Measurements from ENCODE around the gene ANKRD66.
A peak's percentile ranks its signal among the peaks of the same experiment; 100 is the strongest.

The ANKRD66 gene

DNA sequence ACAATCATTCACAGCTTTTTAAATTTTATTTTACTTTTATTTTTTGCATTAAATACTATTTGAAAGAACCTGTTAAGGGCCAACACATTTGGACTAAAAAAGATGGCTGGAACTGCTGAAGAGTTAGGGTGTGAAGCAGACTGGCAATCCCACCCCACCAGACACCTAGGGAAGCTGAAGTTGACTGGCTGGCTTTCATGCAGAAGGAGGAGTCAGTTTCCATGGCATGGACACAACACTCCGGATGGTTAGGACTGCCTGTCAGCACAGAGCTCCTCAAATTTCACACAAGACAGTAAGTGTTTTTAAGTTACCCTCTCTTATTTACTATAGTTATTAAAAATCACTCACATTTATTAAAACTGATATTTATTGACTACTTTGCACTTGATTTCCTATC is at the start of gene ANKRD66:
ANKRD66 (plus strand) TSS at position 238 of the 400 bp plus-strand sequence. CDS start 5,016 bp downstream, outside the sequence.
- Mint-ChIP-seq H3K27me3 (peaks cover 8% of the 10 kb centered on the region), H3K4me3 (no peak within 1 kb of the TSS), H3K4me1 (no peaks in the 10 kb centered on the region), H3K9me3 (peaks cover 2% of the 10 kb centered on the region), H3K36me3 (no peaks in the 10 kb centered on the region), H3K27ac (no peak within 1 kb of the TSS)
- DNase-seq (ENCODE audit: low spot score in 2 of 2): no peak
- ATAC-seq (ENCODE audit: low read depth): no peak

GRCh38 chr6:46699970-46700369 is 46.8 kb upstream of the ANKRD66 start:
- Mint-ChIP-seq H3K27me3 (no peaks in the 10 kb centered on the region), H3K9me3 (no peaks in the 10 kb centered on the region)

DNA sequence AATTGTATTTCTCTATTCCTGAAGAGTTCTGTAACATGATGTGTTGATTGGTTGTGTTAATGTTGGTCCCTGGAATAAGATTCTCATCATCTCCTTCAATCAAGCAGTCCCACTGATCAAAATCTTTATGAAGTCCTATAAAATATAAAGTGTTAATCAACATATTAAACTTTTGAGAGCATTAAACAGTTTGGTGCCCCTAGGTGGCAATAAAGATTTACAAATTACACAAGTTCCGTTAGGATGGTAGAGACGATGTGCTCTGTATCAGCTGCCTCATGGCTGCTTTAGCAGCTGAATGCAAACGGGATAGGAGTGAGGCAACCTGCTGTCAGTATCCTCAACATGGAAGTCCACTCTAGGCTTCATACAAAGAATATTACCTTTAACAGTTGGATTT is 42.2 kb upstream of the ANKRD66 start:
- no peak for DNase-seq (ENCODE audit: low spot score in 2 of 2)
- no peak overlapping the region for H3K4me3 Mint-ChIP-seq
- H3K4me1 Mint-ChIP-seq: no peaks in the 10 kb centered on the region

More at GRCh38 chr6:46699970-46700369, 46.8 kb upstream of the ANKRD66 start:
- Mint-ChIP-seq H3K4me3 (no peak overlapping the region), H3K36me3 (no peaks in the 10 kb centered on the region), H3K27ac (no peak overlapping the region), H3K4me1 (no peaks in the 10 kb centered on the region)
- DNase-seq (ENCODE audit: low spot score in 2 of 2) (no peak), ATAC-seq (ENCODE audit: low read depth) (no peak)

GRCh38 chr6:46706464-46706863 is 40.3 kb upstream of the ANKRD66 start:
- peaks cover 8% of the 10 kb centered on the region for H3K27me3 Mint-ChIP-seq
- H3K27ac Mint-ChIP-seq: no peak overlapping the region
- H3K36me3 Mint-ChIP-seq: no peaks in the 10 kb centered on the region
- ATAC-seq (ENCODE audit: low read depth) (no peak), DNase-seq (ENCODE audit: low spot score in 2 of 2) (no peak)
- H3K4me3 Mint-ChIP-seq: no peak overlapping the region
- H3K4me1 Mint-ChIP-seq: no peaks in the 10 kb centered on the region
- no peaks in the 10 kb centered on the region for H3K9me3 Mint-ChIP-seq

More for the DNA sequence above, 42.2 kb upstream of the ANKRD66 start:
- no peaks in the 10 kb centered on the region for H3K36me3 Mint-ChIP-seq
- no peak for ATAC-seq (ENCODE audit: low read depth)
- H3K27me3 Mint-ChIP-seq: peaks cover 5% of the 10 kb centered on the region
- no peak overlapping the region for H3K27ac Mint-ChIP-seq
- no peaks in the 10 kb centered on the region for H3K9me3 Mint-ChIP-seq

DNA sequence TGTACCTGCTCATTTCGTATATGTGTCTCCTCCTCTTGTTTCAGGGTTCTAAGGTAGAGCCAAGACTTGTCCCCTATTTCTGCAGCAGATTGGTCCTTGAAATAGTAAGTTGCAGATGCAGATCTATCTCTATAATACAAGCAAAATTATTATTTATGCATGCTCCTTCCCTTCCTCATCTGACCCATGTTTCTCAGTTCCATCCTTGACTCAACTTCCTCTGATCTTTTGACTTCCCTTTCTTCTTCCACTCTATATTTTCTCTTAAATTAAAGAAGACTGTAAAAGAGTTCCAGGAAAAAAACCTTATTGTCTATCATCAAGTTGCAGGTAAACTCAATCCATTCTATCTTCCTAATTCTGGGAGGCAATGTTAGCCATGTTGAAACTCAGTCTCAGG is 35.2 kb upstream of the ANKRD66 start:
- peaks cover 4% of the 10 kb centered on the region for H3K27me3 Mint-ChIP-seq
- no peak for DNase-seq (ENCODE audit: low spot score in 2 of 2)

GRCh38 chr6:46715141-46715540 is 31.6 kb upstream of the ANKRD66 start:
- Mint-ChIP-seq H3K27me3 (peaks cover 9% of the 10 kb centered on the region), H3K36me3 (no peaks in the 10 kb centered on the region), H3K4me1 (no peaks in the 10 kb centered on the region), H3K27ac (no peak overlapping the region), H3K9me3 (no peaks in the 10 kb centered on the region), H3K4me3 (no peak overlapping the region)
- ATAC-seq (ENCODE audit: low read depth): no peak
- no peak for DNase-seq (ENCODE audit: low spot score in 2 of 2)

More for the DNA sequence above, 35.2 kb upstream of the ANKRD66 start:
- ATAC-seq (ENCODE audit: low read depth): no peak
- no peak overlapping the region for H3K27ac Mint-ChIP-seq
- no peaks in the 10 kb centered on the region for H3K36me3 Mint-ChIP-seq
- H3K4me3 Mint-ChIP-seq: no peak overlapping the region
- no peaks in the 10 kb centered on the region for H3K4me1 Mint-ChIP-seq
- H3K9me3 Mint-ChIP-seq: no peaks in the 10 kb centered on the region

GRCh38 chr6:46719099-46719498 is 27.6 kb upstream of the ANKRD66 start:
- no peak for DNase-seq (ENCODE audit: low spot score in 2 of 2)
- Mint-ChIP-seq H3K9me3 (no peaks in the 10 kb centered on the region), H3K27me3 (peaks cover 14% of the 10 kb centered on the region), H3K4me3 (no peak overlapping the region), H3K27ac (no peak overlapping the region), H3K4me1 (no peaks in the 10 kb centered on the region), H3K36me3 (no peaks in the 10 kb centered on the region)
- no peak for ATAC-seq (ENCODE audit: low read depth)

DNA sequence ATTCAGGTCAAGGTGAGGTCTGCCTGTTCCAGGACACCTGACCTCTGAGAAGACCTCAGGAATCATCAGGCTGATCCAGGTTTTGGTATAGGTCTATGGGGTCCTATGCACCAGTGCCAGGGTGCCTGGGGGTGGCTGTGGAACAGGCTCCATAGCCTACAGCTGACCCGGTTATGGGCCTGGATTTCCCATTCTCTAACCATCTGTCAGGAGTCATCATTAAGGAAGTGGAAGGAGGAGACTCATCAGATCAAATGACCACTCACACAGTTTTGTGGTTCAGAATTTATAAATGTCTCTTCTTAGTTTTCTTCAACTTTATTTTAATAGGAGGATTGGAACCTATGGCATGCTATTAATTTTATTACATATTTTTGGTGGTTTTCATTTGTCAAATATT is 26.3 kb upstream of the ANKRD66 start:
- H3K36me3 Mint-ChIP-seq: no peaks in the 10 kb centered on the region
- ATAC-seq (ENCODE audit: low read depth) (no peak), DNase-seq (ENCODE audit: low spot score in 2 of 2) (no peak)
- peaks cover 20% of the 10 kb centered on the region for H3K27me3 Mint-ChIP-seq
- no peak overlapping the region for H3K27ac Mint-ChIP-seq
- H3K4me1 Mint-ChIP-seq: no peaks in the 10 kb centered on the region
- no peak overlapping the region for H3K4me3 Mint-ChIP-seq
- H3K9me3 Mint-ChIP-seq: no peaks in the 10 kb centered on the region

GRCh38 chr6:46729787-46730326 is 16.9 kb upstream of the ANKRD66 start:
- ATAC-seq (ENCODE audit: low read depth): no peak
- Mint-ChIP-seq H3K27ac (no peak overlapping the region), H3K4me1 (peaks cover 6% of the 10 kb centered on the region), H3K9me3 (no peaks in the 10 kb centered on the region), H3K36me3 (no peaks in the 10 kb centered on the region), H3K4me3 (no peak overlapping the region), H3K27me3 (peaks cover 16% of the 10 kb centered on the region)
- DNase-seq (ENCODE audit: low spot score in 2 of 2): no peak

GRCh38 chr6:46730921-46731461 is 15.7 kb upstream of the ANKRD66 start:
- Mint-ChIP-seq H3K27me3 (peaks cover 17% of the 10 kb centered on the region), H3K4me1 (peaks cover 6% of the 10 kb centered on the region)

DNA sequence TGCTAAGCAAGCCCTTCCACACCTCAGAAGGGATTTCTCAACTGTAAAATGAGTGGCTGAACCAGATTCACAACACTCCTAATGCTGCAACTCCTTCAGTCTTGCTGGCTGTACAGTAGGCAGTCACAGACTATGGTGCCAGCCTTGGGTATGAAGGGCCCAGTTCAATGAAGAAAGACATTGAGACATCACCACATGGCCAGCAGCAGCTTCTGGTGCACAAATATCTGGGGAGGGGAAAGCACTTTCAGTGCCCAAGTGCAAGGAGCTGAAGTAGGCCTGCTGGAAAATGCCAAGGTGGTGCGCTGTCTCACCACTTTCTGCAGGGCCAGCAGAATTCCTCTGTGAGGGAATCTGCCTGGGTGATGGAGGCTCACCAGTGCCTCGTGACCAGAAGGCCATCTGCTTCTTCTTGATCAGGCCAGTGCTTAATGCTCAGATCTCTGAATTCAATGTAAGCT is 13.4 kb upstream of the ANKRD66 start:
- Mint-ChIP-seq H3K9me3 (no peaks in the 10 kb centered on the region), H3K4me3 (peak overlapping the region; percentile 40), H3K27me3 (peaks cover 21% of the 10 kb centered on the region), H3K27ac (no peak overlapping the region), H3K36me3 (no peaks in the 10 kb centered on the region), H3K4me1 (peaks cover 6% of the 10 kb centered on the region)
- no peak for DNase-seq (ENCODE audit: low spot score in 2 of 2)
- no peak for ATAC-seq (ENCODE audit: low read depth)

More at GRCh38 chr6:46730921-46731461, 15.7 kb upstream of the ANKRD66 start:
- no peaks in the 10 kb centered on the region for H3K9me3 Mint-ChIP-seq
- DNase-seq (ENCODE audit: low spot score in 2 of 2) (no peak), ATAC-seq (ENCODE audit: low read depth) (no peak)
- no peaks in the 10 kb centered on the region for H3K36me3 Mint-ChIP-seq
- H3K27ac Mint-ChIP-seq: no peak overlapping the region
- H3K4me3 Mint-ChIP-seq: no peak overlapping the region

GRCh38 chr6:46734867-46735719 is 11.6 kb upstream of the ANKRD66 start, which contains the start of gene PLA2G7:
Gene PLA2G7 (minus strand): TSS chr6:46735375. CDS start chr6:46722891, 12,484 bp downstream.
- peak within 1 kb of the TSS; percentile 72 for H3K4me3 Mint-ChIP-seq
- no peak within 1 kb of the TSS for H3K27ac Mint-ChIP-seq
- ATAC-seq (ENCODE audit: low read depth): no peak
- DNase-seq (ENCODE audit: low spot score in 2 of 2): no peak
- H3K4me1 Mint-ChIP-seq: peaks cover 6% of the 10 kb centered on the region
- H3K9me3 Mint-ChIP-seq: no peaks in the 10 kb centered on the region
- no peaks in the 10 kb centered on the region for H3K36me3 Mint-ChIP-seq
- H3K27me3 Mint-ChIP-seq: peaks cover 23% of the 10 kb centered on the region

GRCh38 chr6:46735720-46736031 is 11.1 kb upstream of the ANKRD66 start:
- peaks cover 6% of the 10 kb centered on the region for H3K4me1 Mint-ChIP-seq
- no peak overlapping the region for H3K4me3 Mint-ChIP-seq
- peaks cover 23% of the 10 kb centered on the region for H3K27me3 Mint-ChIP-seq
- DNase-seq (ENCODE audit: low spot score in 2 of 2) (no peak), ATAC-seq (ENCODE audit: low read depth) (no peak)
- no peaks in the 10 kb centered on the region for H3K36me3 Mint-ChIP-seq
- no peaks in the 10 kb centered on the region for H3K9me3 Mint-ChIP-seq
- no peak overlapping the region for H3K27ac Mint-ChIP-seq

DNA sequence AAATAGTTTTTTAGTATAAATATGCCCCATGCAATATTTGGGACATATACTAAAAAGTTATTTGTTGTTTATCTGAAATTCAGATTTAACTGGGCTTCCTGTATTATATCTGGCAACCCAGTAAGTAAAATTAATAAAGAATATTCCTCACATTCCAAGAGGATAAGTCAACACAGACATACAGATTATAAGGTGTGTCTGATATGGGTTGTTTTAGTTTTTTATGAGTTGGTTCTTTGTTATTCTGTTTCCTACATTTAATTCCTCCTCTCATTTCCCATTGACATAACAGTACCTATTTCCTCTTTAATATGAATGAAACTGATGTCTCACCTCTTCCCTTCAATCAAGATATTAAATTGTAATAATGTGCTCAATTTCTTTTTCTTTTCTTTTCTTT is 9.8 kb upstream of the ANKRD66 start:
- no peaks in the 10 kb centered on the region for H3K9me3 Mint-ChIP-seq
- peaks cover 6% of the 10 kb centered on the region for H3K4me1 Mint-ChIP-seq
- no peaks in the 10 kb centered on the region for H3K36me3 Mint-ChIP-seq
- ATAC-seq (ENCODE audit: low read depth) (no peak), DNase-seq (ENCODE audit: low spot score in 2 of 2) (no peak)
- H3K27me3 Mint-ChIP-seq: peaks cover 21% of the 10 kb centered on the region
- no peak overlapping the region for H3K27ac Mint-ChIP-seq
- H3K4me3 Mint-ChIP-seq: no peak overlapping the region
